ENCODE measurements around the gene ACTG1. TPM values are rescaled to one million over a fixed set of nuclear protein-coding genes. Genes with fewer than 3 reads are reported as not detected.

Gene ACTG1
- total RNA-seq, 2 donors from 2014 or later: 4,461 to 5,616 TPM

DNA sequence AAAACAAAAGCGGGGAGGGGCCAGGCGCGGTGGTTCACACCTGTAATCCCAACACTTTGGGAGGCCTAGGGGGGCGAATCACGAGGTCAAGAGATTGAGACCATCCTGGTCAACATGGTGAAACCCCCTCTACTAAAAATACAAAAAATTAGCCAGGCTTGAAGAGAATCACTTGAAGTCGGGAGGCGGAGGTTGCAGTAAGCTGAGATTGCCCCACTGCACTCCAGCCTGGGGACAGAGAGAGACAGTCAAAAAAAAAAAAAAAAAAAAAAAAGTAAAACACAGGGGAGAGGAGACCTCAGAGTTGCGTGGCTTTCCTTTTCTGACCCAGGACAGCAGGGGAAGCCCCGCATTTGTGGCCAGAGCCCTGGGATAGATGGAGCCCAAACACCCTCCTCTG is 19.9 kb downstream of the ACTG1 start:
- Mint-ChIP-seq H3K4me3 (no peak overlapping the region), H3K36me3 (ENCODE audit: low read depth) (no peaks in the 10 kb centered on the region), H3K27me3 (ENCODE audit: insufficient read depth) (peaks cover 26% of the 10 kb centered on the region), H3K9me3 (no peaks in the 10 kb centered on the region), H3K4me1 (peaks cover 11% of the 10 kb centered on the region), H3K27ac (no peak overlapping the region)
- Histone ChIP-seq H3K9me3 (ENCODE audit: control insufficient read depth, low read length) (no peaks in the 10 kb centered on the region), H3K9ac (ENCODE audit: extremely low read depth, low read length, poor library complexity, severe bottlenecking) (no peak overlapping the region), H3K4me3 (ENCODE audit: low read length) (no peak overlapping the region), H3K27me3 (ENCODE audit: control insufficient read depth, insufficient read depth, low read length, poor library complexity, severe bottlenecking) (no peaks in the 10 kb centered on the region), H3K36me3 (ENCODE audit: control insufficient read depth, insufficient read depth, low read length) (no peaks in the 10 kb centered on the region), H3K4me1 (ENCODE audit: control insufficient read depth, insufficient read depth, low read length) (no peaks in the 10 kb centered on the region), H3K27ac (ENCODE audit: low read depth, low read length) (no peak overlapping the region)
- no peak for DNase-seq
- whole genome bisulfite sequencing, 2 experiments (ENCODE audit: insufficient coverage in 1 of 2, insufficient read length in 1 of 2): 94 to 95% methylated on average over 5 to 9 of the region's 9 CpGs
- TF ChIP-seq, protein P1, sequence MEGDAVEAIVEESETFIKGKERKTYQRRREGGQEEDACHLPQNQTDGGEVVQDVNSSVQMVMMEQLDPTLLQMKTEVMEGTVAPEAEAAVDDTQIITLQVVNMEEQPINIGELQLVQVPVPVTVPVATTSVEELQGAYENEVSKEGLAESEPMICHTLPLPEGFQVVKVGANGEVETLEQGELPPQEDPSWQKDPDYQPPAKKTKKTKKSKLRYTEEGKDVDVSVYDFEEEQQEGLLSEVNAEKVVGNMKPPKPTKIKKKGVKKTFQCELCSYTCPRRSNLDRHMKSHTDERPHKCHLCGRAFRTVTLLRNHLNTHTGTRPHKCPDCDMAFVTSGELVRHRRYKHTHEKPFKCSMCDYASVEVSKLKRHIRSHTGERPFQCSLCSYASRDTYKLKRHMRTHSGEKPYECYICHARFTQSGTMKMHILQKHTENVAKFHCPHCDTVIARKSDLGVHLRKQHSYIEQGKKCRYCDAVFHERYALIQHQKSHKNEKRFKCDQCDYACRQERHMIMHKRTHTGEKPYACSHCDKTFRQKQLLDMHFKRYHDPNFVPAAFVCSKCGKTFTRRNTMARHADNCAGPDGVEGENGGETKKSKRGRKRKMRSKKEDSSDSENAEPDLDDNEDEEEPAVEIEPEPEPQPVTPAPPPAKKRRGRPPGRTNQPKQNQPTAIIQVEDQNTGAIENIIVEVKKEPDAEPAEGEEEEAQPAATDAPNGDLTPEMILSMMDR (conservative IDR thresholded peaks at IDR 0.05): no peak

GRCh38 chr17:81492202-81492601 is 20.4 kb downstream of the ACTG1 start:
- no peak overlapping the region for H3K27ac ChIP-seq (ENCODE audit: low read depth, low read length)
- no peak overlapping the region for H3K4me3 Mint-ChIP-seq

GRCh38 chr17:81491761-81492160 is 20.8 kb downstream of the ACTG1 start:
- H3K27me3 Mint-ChIP-seq (ENCODE audit: insufficient read depth): peaks cover 30% of the 10 kb centered on the region
- no peak for DNase-seq
- H3K27ac Mint-ChIP-seq: no peak overlapping the region
- peaks cover 11% of the 10 kb centered on the region for H3K4me1 Mint-ChIP-seq
- no peaks in the 10 kb centered on the region for H3K36me3 Mint-ChIP-seq (ENCODE audit: low read depth)
- H3K4me3 Mint-ChIP-seq: no peak overlapping the region
- TF ChIP-seq, protein P1 (conservative IDR thresholded peaks at IDR 0.05): no peak
- Histone ChIP-seq H3K9ac (ENCODE audit: extremely low read depth, low read length, poor library complexity, severe bottlenecking) (no peak overlapping the region), H3K9me3 (ENCODE audit: control insufficient read depth, low read length) (no peaks in the 10 kb centered on the region), H3K27me3 (ENCODE audit: control insufficient read depth, insufficient read depth, low read length, poor library complexity, severe bottlenecking) (no peaks in the 10 kb centered on the region), H3K27ac (ENCODE audit: low read depth, low read length) (no peak overlapping the region), H3K4me3 (ENCODE audit: low read length) (no peak overlapping the region), H3K36me3 (ENCODE audit: control insufficient read depth, insufficient read depth, low read length) (no peaks in the 10 kb centered on the region), H3K4me1 (ENCODE audit: control insufficient read depth, insufficient read depth, low read length) (no peaks in the 10 kb centered on the region)
- WGBS, 2 experiments (ENCODE audit: insufficient coverage in 1 of 2, insufficient read length in 1 of 2): 52 to 59% methylated on average over 4 to 5 of the region's 5 CpGs
- H3K9me3 Mint-ChIP-seq: no peaks in the 10 kb centered on the region

More at GRCh38 chr17:81492202-81492601, 20.4 kb downstream of the ACTG1 start:
- DNase-seq: no peak
- Histone ChIP-seq H3K4me3 (ENCODE audit: low read length) (no peak overlapping the region), H3K27me3 (ENCODE audit: control insufficient read depth, insufficient read depth, low read length, poor library complexity, severe bottlenecking) (no peaks in the 10 kb centered on the region), H3K36me3 (ENCODE audit: control insufficient read depth, insufficient read depth, low read length) (no peaks in the 10 kb centered on the region), H3K4me1 (ENCODE audit: control insufficient read depth, insufficient read depth, low read length) (no peaks in the 10 kb centered on the region), H3K9ac (ENCODE audit: extremely low read depth, low read length, poor library complexity, severe bottlenecking) (no peak overlapping the region), H3K9me3 (ENCODE audit: control insufficient read depth, low read length) (no peaks in the 10 kb centered on the region)
- H3K27ac Mint-ChIP-seq: no peak overlapping the region
- no peaks in the 10 kb centered on the region for H3K36me3 Mint-ChIP-seq (ENCODE audit: low read depth)
- WGBS, 2 experiments (ENCODE audit: insufficient coverage in 1 of 2, insufficient read length in 1 of 2): 68 to 72% methylated on average over 16 to 18 of the region's 18 CpGs
- H3K9me3 Mint-ChIP-seq: no peaks in the 10 kb centered on the region
- peaks cover 11% of the 10 kb centered on the region for H3K4me1 Mint-ChIP-seq
- TF ChIP-seq, protein P1 (conservative IDR thresholded peaks at IDR 0.05): no peak
- peaks cover 29% of the 10 kb centered on the region for H3K27me3 Mint-ChIP-seq (ENCODE audit: insufficient read depth)
